Neural cell (in vitro differentiated cells): Measurements from ENCODE around the gene SART3. TPM values are rescaled to one million over a fixed set of nuclear protein-coding genes. Genes with fewer than 3 reads are reported as not detected.
"Not testable (repeated sequence)": the region's sequence is repeated elsewhere in the genome, so short reads cannot be mapped to it uniquely, and the experiment has no call there.

ENCODE experiments used
- H2AFZ ChIP-seq: fragments of 200-600, 300-800 bp; sonication (generic), shearing (Covaris generic); 2 replicates; pipeline ENCODE4 v1.6.0; 2014; ENCODE audit warnings: low read depth, mild to moderate bottlenecking, antibody characterized with exemption, low read length, moderate library complexity
- H3F3A ChIP-seq: fragments of 200-600 bp; shearing (Covaris generic); 2 replicates; pipeline ENCODE4 v1.6.1; 2016; ENCODE audit warnings: mild to moderate bottlenecking, moderate library complexity, mixed read lengths, antibody characterized with exemption, low read length; ENCODE audit not compliant: insufficient read depth, poor library complexity, severe bottlenecking
- H3K27ac ChIP-seq: fragments of 200-600, 300-800 bp; sonication (generic), shearing (Covaris generic); 2 replicates; pipeline ENCODE4 v1.5.1; 2014; ENCODE audit warnings: mild to moderate bottlenecking, low read length, moderate library complexity
- H3K27me3 ChIP-seq: fragments of 300-800, 200-600 bp; sonication (generic), shearing (Covaris generic); 2 replicates; pipeline ENCODE4 v1.6.0; 2014; ENCODE audit warnings: mild to moderate bottlenecking, low read depth, low read length, moderate library complexity; ENCODE audit not compliant: insufficient read depth
- H3K36me3 ChIP-seq: fragments of 300-800, 200-600 bp; sonication (generic), shearing (Covaris generic); 2 replicates; pipeline ENCODE4 v1.5.1; 2014; ENCODE audit warnings: mild to moderate bottlenecking, antibody characterized with exemption, low read length, moderate library complexity; ENCODE audit not compliant: insufficient read depth
- H3K4me2 ChIP-seq: fragments of 300-800, 200-600 bp; sonication (generic), shearing (Covaris generic); 2 replicates; pipeline ENCODE4 v1.6.0; 2014; ENCODE audit warnings: mild to moderate bottlenecking, low read length
- H3K4me3 ChIP-seq: fragments of 300-800, 200-600 bp; sonication (generic), shearing (Covaris generic); 2 replicates; pipeline ENCODE4 v1.5.1; 2014; ENCODE audit warnings: mild to moderate bottlenecking, low read length, moderate library complexity
- H3K79me2 ChIP-seq: fragments of 200-600 bp; shearing (Covaris generic); replicated peaks from 2 replicates; pipeline ENCODE4 v1.6.0; 2014; ENCODE audit warnings: mild to moderate bottlenecking, low read length, moderate library complexity; ENCODE audit not compliant: insufficient read depth
- H3K9ac ChIP-seq: fragments of 300-800, 200-600 bp; sonication (generic), shearing (Covaris generic); 2 replicates; pipeline ENCODE4 v1.6.1; 2016; ENCODE audit warnings: mild to moderate bottlenecking, low read length, mixed read lengths
- H3K9me2 ChIP-seq: fragments of 200-600 bp; shearing (Covaris generic); 2 replicates; pipeline ENCODE4 v1.6.1; 2016; ENCODE audit warnings: mild to moderate bottlenecking, low read length, mixed read lengths; ENCODE audit not compliant: insufficient read depth
- H3K9me3 ChIP-seq: fragments of 200-600, 300-800 bp; sonication (generic), shearing (Covaris generic); 2 replicates; pipeline ENCODE4 v1.6.1; 2016; ENCODE audit warnings: mild to moderate bottlenecking, mixed run types, low read length, moderate library complexity, mixed read lengths
- H4K20me1 ChIP-seq: fragments of 200-600 bp; shearing (Covaris generic); 2 replicates; pipeline ENCODE4 v1.6.1; 2016; ENCODE audit warnings: mild to moderate bottlenecking, mixed run types; ENCODE audit not compliant: insufficient read depth
- EP300 ChIP-seq: fragments of 450-650 bp; conservative IDR thresholded peaks from 2 replicates; pipeline ENCODE4 v1.6.1; 2014; ENCODE audit warnings: antibody characterized with exemption, mild to moderate bottlenecking, moderate library complexity; ENCODE audit not compliant: poor library complexity, severe bottlenecking
- EZH2 ChIP-seq: fragments of 200-600, 300-800 bp; shearing (Covaris generic), sonication (generic); IDR thresholded peaks from 2 replicates; pipeline ENCODE4 v1.6.1; 2014; ENCODE audit warnings: antibody characterized with exemption, low read length, borderline replicate concordance, mild to moderate bottlenecking; ENCODE audit not compliant: insufficient read depth, poor library complexity, severe bottlenecking
- MXI1 ChIP-seq: fragments of 450-650 bp; conservative IDR thresholded peaks from 2 replicates; pipeline ENCODE4 v1.6.1; 2014; ENCODE audit warnings: antibody characterized with exemption, mild to moderate bottlenecking; ENCODE audit not compliant: poor library complexity, severe bottlenecking
- POLR2AphosphoS5 ChIP-seq: IDR thresholded peaks from 2 replicates; pipeline ENCODE4 v1.6.1; 2012
- RAD21 ChIP-seq: fragments of 450-650 bp; conservative IDR thresholded peaks from 2 replicates; pipeline ENCODE4 v1.6.1; 2014; ENCODE audit warnings: antibody characterized with exemption, mild to moderate bottlenecking, moderate library complexity
- SMC3 ChIP-seq: fragments of 450-650 bp; conservative IDR thresholded peaks from 2 replicates; pipeline ENCODE4 v1.6.1; 2014; ENCODE audit warnings: antibody characterized with exemption, mild to moderate bottlenecking, moderate library complexity; ENCODE audit not compliant: poor library complexity
- TAF1 ChIP-seq: IDR thresholded peaks from 2 replicates; pipeline ENCODE4 v1.6.1; 2012; ENCODE audit warnings: low read depth
- polyA plus RNA-seq: library from polyadenylated mRNA; depleted of rRNA; stranded (reverse); fragments of >200 nt; gene quantifications from 2 replicates; pipeline ENCODE4 v1.2.3, GENCODE V29; 2014
- TF ChIP-seq, protein P1 (sequence below): IDR thresholded peaks from 2 replicates; pipeline ENCODE4 v1.6.1; 2012; ENCODE audit warnings: borderline replicate concordance
- TF ChIP-seq, protein P2 (sequence below): fragments of 450-650 bp; IDR thresholded peaks from 2 replicates; pipeline ENCODE4 v1.5.1; 2014; ENCODE audit warnings: antibody characterized with exemption, mild to moderate bottlenecking, moderate library complexity; ENCODE audit not compliant: poor library complexity, severe bottlenecking

SART3 gene
- polyA plus RNA-seq, 1 donor from 2014 or later: 71.0 TPM

DNA sequence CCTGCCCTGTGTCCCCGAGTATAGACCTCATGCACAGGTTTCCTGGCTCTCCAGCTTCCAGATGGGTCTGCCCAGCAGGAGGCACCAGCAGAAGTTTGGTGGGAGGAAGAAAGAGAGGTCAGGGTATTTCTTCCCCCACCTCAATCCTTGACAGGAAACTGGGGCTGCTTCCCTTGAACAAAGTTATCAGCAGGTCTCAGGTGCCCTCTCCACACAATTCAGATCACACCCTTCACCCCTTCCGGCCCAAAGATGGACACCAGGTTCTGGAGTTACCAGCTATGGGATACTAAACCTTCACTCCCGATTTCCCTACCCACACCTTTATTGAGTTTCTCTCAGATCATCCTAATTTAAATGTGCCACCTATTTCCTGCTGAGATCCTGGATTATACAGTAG, 1.2 kb downstream of the SART3 start:
- Histone ChIP-seq H3K9me3 (no peaks in the 10 kb centered on the region), H3K4me2 (peak overlapping the region; percentile 98), H3F3A (peaks cover 3% of the 10 kb centered on the region), H3K27ac (no peak overlapping the region), H3K9ac (peak overlapping the region; percentile 91), H2AFZ (no peak overlapping the region), H4K20me1 (no peaks in the 10 kb centered on the region), H3K79me2 (peaks cover 62% of the 10 kb centered on the region), H3K9me2 (no peaks in the 10 kb centered on the region), H3K27me3 (no peaks in the 10 kb centered on the region), H3K4me3 (peak overlapping the region; percentile 75), H3K36me3 (peaks cover 4% of the 10 kb centered on the region)
- TF ChIP-seq EZH2 (no peak), POLR2AphosphoS5 (no peak), EP300 (no peak), TAF1 (no peak), SMC3 (no peak), RAD21 (no peak), MXI1 (no peak)
- TF ChIP-seq, protein P1, sequence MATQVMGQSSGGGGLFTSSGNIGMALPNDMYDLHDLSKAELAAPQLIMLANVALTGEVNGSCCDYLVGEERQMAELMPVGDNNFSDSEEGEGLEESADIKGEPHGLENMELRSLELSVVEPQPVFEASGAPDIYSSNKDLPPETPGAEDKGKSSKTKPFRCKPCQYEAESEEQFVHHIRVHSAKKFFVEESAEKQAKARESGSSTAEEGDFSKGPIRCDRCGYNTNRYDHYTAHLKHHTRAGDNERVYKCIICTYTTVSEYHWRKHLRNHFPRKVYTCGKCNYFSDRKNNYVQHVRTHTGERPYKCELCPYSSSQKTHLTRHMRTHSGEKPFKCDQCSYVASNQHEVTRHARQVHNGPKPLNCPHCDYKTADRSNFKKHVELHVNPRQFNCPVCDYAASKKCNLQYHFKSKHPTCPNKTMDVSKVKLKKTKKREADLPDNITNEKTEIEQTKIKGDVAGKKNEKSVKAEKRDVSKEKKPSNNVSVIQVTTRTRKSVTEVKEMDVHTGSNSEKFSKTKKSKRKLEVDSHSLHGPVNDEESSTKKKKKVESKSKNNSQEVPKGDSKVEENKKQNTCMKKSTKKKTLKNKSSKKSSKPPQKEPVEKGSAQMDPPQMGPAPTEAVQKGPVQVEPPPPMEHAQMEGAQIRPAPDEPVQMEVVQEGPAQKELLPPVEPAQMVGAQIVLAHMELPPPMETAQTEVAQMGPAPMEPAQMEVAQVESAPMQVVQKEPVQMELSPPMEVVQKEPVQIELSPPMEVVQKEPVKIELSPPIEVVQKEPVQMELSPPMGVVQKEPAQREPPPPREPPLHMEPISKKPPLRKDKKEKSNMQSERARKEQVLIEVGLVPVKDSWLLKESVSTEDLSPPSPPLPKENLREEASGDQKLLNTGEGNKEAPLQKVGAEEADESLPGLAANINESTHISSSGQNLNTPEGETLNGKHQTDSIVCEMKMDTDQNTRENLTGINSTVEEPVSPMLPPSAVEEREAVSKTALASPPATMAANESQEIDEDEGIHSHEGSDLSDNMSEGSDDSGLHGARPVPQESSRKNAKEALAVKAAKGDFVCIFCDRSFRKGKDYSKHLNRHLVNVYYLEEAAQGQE: no peak
- TF ChIP-seq, protein P2, sequence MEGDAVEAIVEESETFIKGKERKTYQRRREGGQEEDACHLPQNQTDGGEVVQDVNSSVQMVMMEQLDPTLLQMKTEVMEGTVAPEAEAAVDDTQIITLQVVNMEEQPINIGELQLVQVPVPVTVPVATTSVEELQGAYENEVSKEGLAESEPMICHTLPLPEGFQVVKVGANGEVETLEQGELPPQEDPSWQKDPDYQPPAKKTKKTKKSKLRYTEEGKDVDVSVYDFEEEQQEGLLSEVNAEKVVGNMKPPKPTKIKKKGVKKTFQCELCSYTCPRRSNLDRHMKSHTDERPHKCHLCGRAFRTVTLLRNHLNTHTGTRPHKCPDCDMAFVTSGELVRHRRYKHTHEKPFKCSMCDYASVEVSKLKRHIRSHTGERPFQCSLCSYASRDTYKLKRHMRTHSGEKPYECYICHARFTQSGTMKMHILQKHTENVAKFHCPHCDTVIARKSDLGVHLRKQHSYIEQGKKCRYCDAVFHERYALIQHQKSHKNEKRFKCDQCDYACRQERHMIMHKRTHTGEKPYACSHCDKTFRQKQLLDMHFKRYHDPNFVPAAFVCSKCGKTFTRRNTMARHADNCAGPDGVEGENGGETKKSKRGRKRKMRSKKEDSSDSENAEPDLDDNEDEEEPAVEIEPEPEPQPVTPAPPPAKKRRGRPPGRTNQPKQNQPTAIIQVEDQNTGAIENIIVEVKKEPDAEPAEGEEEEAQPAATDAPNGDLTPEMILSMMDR: no peak

DNA sequence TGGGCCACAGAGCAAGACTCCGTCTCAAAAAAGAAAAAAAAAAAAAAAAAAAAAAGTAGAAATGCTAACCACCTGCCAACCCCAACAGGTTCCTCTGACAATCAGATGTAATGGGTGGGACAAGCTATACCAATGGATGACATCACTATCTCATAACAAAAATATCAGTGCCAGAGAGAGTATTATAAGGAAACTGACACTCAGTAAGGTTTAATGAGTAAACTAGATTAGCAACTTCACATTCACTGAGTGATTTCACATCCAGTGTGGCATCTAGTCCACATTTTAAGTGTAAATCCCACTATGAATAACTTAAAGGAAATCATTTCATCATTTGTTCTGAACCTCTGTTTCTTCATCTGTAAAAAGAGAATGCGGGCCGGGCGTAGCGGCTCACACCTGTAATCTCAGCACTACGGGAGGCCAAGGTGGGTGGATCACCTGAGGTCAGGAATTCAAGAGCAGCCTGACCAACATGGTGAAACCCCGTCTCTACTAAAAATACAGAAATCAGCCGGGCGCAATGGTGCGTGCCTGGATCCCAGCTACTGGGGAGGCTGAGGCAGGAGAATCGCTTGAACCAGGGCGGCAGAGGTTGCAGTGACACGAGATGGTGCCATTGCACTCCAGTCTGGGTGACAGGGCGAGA, 1.8 kb downstream of the SART3 start:
- Histone ChIP-seq H3K27ac (no peak overlapping the region), H3K4me3 (peak overlapping the region; percentile 75), H3K9ac (no peak overlapping the region), H3F3A (peaks cover 3% of the 10 kb centered on the region), H3K9me2 (no peaks in the 10 kb centered on the region), H3K9me3 (no peaks in the 10 kb centered on the region), H2AFZ (no peak overlapping the region), H3K36me3 (peaks cover 4% of the 10 kb centered on the region), H3K4me2 (no peak overlapping the region), H4K20me1 (no peaks in the 10 kb centered on the region), H3K79me2 (peaks cover 60% of the 10 kb centered on the region), H3K27me3 (no peaks in the 10 kb centered on the region)
- TF ChIP-seq EP300 (no peak), TAF1 (no peak), EZH2 (no peak)
- TF ChIP-seq, protein P1: no peak
- TF ChIP-seq, protein P2: no peak

DNA sequence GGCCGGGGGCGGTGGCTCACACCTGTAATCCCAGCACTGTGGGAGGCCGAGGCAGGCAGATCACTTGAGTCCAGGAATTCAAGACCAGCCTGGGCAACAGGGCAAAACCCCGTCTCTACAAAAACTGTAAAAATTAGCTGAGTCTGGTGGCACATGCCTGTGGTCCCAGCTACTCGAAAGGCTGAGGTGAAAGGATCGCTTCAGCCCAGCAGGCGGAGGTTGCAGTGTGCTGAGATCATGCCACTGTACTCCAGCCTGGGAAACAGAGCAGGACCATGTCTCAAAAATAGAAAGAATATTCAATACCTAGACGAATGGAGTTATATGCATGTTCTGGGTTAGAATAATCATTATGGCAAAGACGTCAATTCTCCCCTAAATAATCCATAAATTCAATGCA, 5.6 kb downstream of the SART3 start:
- H3K79me2 ChIP-seq: peaks cover 81% of the 10 kb centered on the region
- not testable (repeated sequence) for H3K27me3 ChIP-seq, H3K9ac ChIP-seq, H4K20me1 ChIP-seq, H3F3A ChIP-seq, H3K4me3 ChIP-seq, H3K4me2 ChIP-seq, H3K27ac ChIP-seq, H3K9me2 ChIP-seq, H3K36me3 ChIP-seq, H3K9me3 ChIP-seq, H2AFZ ChIP-seq
